Activated CD4-positive, CD25-positive, alpha-beta regulatory T cell treated with anti-CD3 and anti-CD28 coated beads, Interleukin-2, amount 50 U/mL, for 72 hours (primary cell): Measurements from ENCODE around the gene CKLF.
"Not testable (repeated sequence)": the region's sequence is repeated elsewhere in the genome, so short reads cannot be mapped to it uniquely, and the experiment has no call there.

ENCODE experiments used
- DNase-seq: peaks from one replicate; pipeline ENCODE4 v3.0.0; 2021

CKLF gene

GRCh38 chr16:66552286-66553177, at the start of gene CKLF:
CKLF (plus strand) TSS chr16:66552576; CDS start chr16:66552716, 140 bp downstream.
- peak; percentile 95 for DNase-seq

DNA sequence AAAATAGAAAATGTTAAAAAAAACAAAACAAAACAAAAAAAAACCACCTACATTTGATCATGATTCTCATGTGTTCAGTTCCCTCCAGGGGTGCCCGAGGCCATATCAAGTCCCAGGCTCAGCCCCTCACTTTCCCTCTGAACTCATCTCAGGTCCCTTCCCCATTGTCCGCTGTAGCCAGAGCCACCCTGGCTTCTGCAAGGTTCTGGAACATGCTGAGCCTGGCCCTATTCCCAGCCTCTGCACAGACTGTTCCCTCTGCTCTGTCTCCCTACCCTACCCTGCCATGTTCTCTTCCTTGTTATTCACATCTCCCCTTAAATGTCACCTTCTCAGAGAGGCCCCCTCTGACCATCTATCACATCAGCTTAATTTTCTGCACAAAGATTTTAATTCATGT, 49.3 kb upstream of the CKLF start:
- no peak for DNase-seq

DNA sequence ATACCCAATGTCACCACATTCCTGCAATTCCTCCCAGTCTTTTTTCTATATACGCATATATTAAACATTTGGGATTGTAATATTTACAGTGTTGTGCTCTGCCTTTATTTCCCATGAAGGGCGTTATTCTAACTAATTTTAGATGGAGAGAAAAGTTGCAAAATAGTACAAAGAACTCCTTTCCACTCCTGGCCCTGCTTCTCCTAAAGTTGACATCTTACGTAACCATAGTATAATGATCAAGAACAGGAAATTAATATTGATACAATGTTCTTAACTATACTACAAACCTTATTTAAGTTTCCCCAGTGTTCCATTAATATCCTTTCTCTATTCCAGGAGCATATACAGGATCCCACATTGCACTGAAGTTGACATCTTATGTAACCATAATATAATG, 48.8 kb upstream of the CKLF start:
- no peak for DNase-seq

DNA sequence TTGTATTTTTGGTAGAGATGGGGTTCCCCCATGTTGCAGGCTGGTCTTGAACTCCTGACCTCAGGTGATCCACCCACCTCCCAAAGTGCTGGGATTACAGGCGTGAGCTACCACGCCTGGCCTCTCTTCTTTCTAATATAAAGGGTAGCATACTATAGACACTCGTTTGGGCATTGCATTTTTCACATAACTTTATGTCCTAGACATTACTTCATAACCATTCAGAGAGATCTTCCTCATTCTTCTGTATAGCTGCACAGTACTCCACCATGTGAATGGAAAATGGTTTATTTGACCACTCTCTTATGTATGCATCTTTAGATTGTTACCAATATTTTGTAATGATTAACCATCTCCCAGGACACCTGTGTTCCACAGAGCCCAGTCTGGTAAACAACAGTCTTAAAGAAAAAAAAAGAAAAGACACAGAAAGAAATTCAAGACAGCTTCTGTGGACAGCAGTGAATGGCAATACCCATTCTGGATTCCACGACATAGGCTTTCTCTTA, 44.6 kb upstream of the CKLF start:
- DNase-seq = no peak

DNA sequence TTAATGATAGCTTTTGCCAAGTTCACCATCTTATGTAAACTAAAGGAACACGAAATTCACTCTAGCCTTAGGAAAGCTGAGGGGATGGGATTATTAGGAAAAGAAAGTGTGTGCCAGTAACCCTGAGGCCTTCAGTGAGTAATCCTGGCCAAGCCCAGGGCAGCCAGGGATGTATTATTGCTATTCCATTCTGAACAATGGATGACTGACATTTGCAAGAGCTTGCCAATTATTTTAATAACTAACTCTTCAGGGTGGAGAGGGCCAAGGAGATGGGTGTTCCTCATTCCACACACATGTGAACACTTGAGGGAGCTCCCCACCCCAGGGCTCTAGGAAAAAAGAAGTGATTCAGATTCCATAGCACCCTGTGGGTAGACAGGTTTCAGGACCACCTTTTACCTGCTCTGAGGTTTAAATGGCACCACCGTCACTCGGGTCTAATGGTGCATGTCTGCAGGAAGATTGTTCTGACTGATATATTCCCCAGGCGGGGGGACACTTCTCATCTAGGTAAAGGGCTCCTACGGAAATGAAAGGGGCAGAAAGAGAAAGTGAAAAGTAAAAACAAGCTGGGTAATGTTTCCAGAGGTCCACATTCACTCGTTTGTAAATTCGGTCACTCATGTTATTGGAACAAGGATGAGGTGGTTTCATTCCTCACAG, 44.0 kb upstream of the CKLF start:
- no peak for DNase-seq

DNA sequence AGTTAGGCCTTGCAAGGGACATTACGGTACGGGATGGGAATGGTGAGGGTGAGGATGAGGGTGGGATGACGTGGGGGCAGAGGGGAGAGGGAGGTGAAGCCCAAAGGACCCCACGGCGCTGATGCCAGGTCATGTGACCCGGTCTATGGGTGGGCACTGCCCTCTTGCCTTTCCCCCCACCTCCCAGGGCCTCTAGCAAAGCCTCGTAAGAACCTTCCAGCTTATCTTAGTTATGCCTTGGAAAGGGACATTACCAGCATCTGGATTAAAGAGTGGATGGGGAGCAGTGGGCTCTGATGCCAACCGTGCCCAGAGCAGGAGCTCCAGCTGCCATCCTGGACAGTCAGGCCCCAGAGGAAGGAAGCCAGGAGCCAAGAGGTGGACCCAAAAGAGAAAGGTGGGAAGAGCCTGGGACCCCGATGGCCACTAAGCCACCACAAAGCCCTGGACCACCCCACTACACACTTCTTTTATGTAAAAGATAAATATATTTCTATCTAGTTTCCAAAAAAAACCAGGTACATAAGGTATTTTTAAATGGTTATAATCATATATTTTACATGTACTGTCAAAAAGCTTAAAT, 43.4 kb upstream of the CKLF start:
- DNase-seq = no peak

- no peak for DNase-seq
Observed at GRCh38 chr16:66509576-66509975, 42.8 kb upstream of the CKLF start.

DNA sequence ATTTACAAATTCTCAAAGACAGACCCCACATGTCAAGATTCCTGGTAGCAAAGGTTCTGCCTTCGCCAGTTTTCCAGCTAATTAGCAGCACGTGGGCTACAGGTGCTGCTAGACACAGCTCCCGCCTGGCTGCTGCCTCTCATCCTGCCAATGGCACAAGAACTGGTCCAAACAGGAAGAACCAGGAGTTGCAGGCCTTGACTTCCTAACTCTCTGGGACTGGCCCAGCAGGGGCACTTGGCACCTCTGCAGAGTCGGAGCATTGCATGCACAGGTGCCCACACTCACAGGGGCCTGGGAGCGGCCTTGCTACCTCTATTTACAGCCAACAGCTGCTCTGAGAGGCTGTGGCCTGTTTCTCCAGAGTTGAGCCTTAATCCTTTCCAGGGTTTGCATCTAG, 42.1 kb upstream of the CKLF start:
- DNase-seq = no peak

- no peak for DNase-seq
Observed at GRCh38 chr16:66510711-66511601, 41.4 kb upstream of the CKLF start.

DNA sequence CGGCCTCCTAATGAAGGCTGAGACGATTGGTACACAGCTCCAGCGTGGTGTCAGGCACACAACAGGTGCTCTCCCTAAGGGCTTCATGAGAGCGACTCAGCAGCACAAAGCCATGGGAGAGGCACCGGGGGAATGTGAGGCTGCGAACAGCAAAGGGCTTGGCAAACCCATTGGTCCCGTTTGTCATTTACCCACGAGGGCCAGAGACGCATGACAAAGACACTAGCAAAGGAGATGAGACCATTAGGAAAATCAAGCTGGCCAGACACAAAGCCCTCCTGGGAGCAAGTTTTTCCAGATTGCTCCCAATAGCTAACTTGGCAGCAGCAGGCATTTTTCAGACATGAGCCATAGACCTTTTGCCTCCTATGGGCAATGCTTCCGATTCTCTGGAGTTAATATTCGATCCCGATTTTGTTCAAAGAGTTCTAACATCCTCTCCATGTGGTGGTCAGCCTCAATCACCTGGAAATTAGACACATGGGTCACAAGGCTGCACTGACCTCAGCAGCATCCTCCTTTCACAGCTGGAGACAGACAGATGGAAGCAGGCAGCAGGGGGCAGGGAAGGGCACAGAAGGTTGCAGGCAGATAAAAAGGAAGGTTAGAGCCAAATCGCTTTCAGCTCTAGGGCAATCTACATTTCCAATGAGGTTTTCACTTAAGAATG, 40.6 kb upstream of the CKLF start:
- DNase-seq = no peak

- no peak for DNase-seq
Observed at GRCh38 chr16:66512272-66513110, 39.9 kb upstream of the CKLF start.

DNA sequence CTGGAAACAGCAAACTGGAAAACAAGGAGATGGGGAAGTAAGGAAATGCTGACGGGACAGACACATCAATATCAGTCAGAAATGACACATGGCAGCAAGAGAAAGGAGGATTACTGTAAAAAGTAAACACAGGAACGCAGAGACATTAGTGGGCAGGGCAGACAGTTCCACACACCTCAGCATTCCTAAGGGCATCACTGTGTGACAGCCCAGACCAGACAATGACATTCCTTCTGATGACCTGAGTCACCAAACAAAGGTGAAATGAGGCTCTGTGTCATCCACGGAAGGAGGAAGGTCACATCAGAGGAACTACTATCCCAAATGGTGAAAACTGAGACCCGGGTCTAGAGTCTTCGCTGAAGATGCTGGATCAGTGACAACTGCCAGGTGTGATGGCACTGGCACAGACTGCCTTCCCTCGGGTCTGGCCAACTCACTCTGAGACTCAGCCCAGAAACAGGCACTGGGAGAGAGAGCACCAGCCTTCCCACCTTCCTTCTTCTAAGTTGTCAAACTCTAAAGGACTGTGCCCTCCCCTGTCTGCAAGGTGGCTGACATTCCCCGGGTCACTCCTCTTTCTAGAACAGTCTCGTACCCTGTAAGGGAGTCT, 39.2 kb upstream of the CKLF start:
- DNase-seq = no peak

DNA sequence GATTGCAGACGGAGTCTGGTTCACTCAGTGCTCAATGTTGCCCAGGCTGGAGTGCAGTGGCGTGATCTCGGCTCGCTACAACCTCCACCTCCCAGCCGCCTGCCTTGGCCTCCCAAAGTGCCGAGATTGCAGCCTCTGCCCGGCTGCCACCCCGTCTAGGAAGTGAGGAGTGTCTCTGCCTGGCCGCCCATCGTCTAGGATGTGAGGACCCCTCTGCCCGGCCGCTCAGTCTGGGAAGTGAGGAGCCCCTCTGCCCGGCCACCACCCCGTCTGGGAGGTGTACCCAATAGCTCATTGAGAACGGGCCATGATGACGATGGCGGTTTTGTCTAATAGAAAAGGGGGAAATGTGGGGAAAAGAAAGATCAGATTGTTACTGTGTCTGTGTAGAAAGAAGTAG, 38.0 kb upstream of the CKLF start:
- DNase-seq = not testable (repeated sequence)

- DNase-seq = not testable (repeated sequence)
Observed at GRCh38 chr16:66514980-66515595, 37.3 kb upstream of the CKLF start.

- DNase-seq = no peak
Observed at GRCh38 chr16:66515596-66516508, 36.5 kb upstream of the CKLF start.

GRCh38 chr16:66516509-66516807, 35.9 kb upstream of the CKLF start:
- no peak for DNase-seq

DNA sequence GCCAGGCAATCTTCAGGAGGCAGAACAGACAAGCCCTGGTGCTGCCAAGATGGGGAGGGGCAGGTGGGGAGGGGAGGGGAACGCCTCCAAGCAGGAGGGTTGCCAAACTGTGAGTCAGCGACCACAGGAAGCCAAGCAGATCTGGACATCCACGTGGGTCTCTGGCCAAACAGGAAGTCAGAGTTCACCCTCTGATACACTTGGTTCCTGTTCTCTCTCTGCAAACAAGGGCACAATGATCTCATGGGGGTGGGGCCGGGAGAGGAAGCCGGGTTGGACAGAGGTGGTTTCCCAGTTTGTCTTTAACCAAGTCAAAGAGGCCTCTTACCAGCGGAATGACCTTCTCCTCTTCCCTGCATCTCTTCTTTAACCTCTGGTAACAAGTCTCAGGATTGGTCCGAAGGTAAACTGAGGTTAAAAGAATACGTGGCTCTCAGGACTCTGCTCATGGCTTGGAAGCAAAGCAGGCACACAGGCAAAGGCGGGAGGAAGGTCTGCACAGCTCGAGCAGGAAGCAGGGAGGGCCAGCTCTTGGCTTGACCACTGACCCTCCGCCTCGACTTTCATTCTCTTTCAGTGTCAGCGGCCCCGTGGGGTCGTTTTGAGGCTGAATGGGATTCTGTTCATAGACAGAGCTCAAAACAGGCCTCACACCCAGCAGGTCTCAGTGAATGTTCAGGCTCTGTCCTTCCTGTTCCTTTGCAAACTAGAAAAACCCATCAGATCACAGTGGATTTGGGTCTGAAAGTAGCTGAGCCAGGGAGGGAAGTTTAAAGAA, 35.4 kb upstream of the CKLF start:
- DNase-seq = peak; percentile 79

- no peak for DNase-seq
Observed at GRCh38 chr16:66517586-66518263, 34.7 kb upstream of the CKLF start.
